ENCODE results near the gene DAZAP2. TPM values are rescaled to one million over a fixed set of nuclear protein-coding genes. Genes with fewer than 3 reads are reported as not detected.

DAZAP2 gene
- total RNA-seq, 4 donors from 2014 or later, result 172 to 424 (median 256) TPM

DNA sequence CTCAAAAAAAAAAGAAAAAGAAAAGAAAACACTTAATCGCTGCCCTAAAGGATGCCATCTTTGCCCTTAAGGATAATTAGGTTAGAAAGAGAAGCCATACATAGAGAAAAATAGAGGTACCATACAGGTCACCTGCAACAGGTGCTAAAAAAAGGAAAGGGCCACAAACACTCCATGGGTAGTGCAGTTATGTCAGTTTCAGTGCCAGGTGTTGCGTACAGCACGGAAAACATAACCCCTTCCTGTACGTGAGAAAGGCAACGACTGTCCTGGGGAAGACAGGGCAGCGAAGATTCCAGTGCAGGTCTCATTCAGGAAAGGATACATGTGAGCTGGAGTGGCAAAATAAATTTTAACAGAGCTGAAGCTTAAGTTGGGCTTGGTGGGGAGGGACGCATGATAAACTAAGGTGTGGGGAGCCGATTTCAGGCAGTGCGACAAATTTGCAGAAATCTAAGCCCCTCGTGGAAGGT lies 553 bp upstream of the DAZAP2 start:
- 5 to 7% methylated on average over 10 of the region's 10 CpGs for WGBS, 2 donors
- TF ChIP-seq POLR2A (IDR thresholded peaks at IDR 0.05), result no peak
- TF ChIP-seq, protein P1, sequence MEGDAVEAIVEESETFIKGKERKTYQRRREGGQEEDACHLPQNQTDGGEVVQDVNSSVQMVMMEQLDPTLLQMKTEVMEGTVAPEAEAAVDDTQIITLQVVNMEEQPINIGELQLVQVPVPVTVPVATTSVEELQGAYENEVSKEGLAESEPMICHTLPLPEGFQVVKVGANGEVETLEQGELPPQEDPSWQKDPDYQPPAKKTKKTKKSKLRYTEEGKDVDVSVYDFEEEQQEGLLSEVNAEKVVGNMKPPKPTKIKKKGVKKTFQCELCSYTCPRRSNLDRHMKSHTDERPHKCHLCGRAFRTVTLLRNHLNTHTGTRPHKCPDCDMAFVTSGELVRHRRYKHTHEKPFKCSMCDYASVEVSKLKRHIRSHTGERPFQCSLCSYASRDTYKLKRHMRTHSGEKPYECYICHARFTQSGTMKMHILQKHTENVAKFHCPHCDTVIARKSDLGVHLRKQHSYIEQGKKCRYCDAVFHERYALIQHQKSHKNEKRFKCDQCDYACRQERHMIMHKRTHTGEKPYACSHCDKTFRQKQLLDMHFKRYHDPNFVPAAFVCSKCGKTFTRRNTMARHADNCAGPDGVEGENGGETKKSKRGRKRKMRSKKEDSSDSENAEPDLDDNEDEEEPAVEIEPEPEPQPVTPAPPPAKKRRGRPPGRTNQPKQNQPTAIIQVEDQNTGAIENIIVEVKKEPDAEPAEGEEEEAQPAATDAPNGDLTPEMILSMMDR (IDR thresholded peaks at IDR 0.05), result no peak
- peak; percentile 20 to 86 for DNase-seq (ENCODE audit: low spot score in 2 of 2)
- intact Hi-C loops (cut with DNase I; ENCODE audit: low total_unique reads), result no loop called here
- H3K4me3 ChIP-seq (ENCODE audit: low read depth, poor library complexity, severe bottlenecking), result peak overlapping the region; percentile 17

DNA sequence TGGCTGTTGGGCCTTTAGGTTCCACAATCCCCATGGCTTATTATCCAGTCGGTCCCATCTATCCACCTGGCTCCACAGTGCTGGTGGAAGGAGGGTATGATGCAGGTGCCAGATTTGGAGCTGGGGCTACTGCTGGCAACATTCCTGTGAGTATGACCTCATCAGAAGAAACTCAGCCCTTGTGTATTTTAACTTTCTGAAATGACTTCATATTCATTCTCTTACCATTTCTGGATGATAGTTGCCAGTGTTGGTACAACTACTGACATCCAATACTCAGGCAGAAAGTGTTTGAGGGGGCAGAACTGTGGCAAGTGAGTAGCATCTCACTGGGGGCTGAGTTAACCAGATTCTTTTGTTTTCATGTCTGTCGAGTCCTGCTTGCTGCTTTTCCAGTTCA lies 2.3 kb downstream of the DAZAP2 start:
- 53 to 67% methylated on average over 2 of the region's 2 CpGs for WGBS, 2 donors
- no peak for DNase-seq (ENCODE audit: low spot score in 2 of 2)
- intact Hi-C loops (cut with DNase I; ENCODE audit: low total_unique reads), result no loop called here
- H3K4me3 ChIP-seq (ENCODE audit: low read depth, poor library complexity, severe bottlenecking), result no peak overlapping the region
- no peak for TF ChIP-seq POLR2A (IDR thresholded peaks at IDR 0.05)
- TF ChIP-seq, protein P1 (IDR thresholded peaks at IDR 0.05), result no peak

DNA sequence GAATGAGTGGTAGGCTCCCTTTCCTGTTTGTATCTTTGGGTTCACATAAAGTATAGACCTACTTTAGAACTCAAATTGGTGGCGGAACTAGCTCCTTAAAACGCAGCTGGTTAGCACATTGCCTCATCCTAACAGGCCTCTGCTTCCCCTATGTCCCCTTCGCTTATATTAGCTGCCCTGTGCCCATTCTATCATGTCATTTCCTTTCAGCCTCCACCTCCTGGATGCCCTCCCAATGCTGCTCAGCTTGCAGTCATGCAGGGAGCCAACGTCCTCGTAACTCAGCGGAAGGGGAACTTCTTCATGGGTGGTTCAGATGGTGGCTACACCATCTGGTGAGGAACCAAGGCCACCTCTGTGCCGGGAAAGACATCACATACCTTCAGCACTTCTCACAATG lies 3.5 kb downstream of the DAZAP2 start:
- no peak for DNase-seq (ENCODE audit: low spot score in 2 of 2)
- TF ChIP-seq POLR2A (IDR thresholded peaks at IDR 0.05), result no peak
- TF ChIP-seq, protein P1 (IDR thresholded peaks at IDR 0.05), result no peak
- no peak overlapping the region for H3K4me3 ChIP-seq (ENCODE audit: low read depth, poor library complexity, severe bottlenecking)
- intact Hi-C loops (cut with DNase I; ENCODE audit: low total_unique reads), result no loop called here
- WGBS, 2 donors, result 66 to 72% methylated on average over 7 of the region's 7 CpGs

DNA sequence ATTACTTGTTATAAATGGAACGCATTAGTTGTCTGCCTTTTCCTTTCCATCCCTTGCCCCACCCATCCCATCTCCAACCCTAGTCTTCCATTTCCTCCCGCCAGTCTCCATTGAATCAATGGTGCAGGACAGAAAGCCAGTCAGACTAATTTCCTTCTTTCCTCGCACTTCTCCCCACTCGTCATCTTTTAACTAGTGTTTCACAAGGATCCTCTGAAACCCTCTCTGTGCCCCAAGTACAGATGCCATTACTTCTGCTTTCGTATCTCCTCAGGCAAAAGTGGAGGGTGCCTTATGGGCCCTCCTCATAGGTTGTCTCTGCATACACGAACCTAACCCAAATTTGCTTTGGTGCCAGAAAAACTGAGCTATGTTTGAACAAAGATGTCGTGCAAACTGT lies 4.2 kb downstream of the DAZAP2 start:
- no peak for DNase-seq (ENCODE audit: low spot score in 2 of 2)
- H3K4me3 ChIP-seq (ENCODE audit: low read depth, poor library complexity, severe bottlenecking), result no peak overlapping the region
- intact Hi-C loops (cut with DNase I; ENCODE audit: low total_unique reads), result no loop called here
- 60 to 69% methylated on average over 7 of the region's 7 CpGs for WGBS, 2 donors
- TF ChIP-seq, protein P1 (IDR thresholded peaks at IDR 0.05), result no peak
- TF ChIP-seq POLR2A (IDR thresholded peaks at IDR 0.05), result no peak

DNA sequence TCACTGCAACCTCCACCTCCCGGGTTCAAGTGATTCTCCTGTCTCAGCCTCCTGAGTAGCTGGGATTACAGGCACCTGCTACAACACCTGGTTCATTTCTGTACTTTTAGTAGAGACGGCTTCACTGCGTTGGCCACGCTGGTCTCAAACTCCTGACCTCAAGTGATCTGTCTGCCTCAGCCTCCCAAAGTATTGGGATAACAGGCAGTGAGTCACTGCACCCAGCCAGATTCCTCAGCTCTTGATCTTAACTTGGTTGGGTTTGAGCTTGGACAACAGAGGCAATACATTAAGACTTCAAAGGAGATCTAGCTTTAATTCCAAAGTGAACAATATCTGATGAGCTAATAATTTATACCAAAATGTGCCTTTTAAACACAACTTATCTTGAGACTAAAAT lies 5.6 kb downstream of the DAZAP2 start:
- DNase-seq (ENCODE audit: low spot score in 2 of 2), result no peak
- H3K4me3 ChIP-seq (ENCODE audit: low read depth, poor library complexity, severe bottlenecking), result no peak overlapping the region
- intact Hi-C loops (cut with DNase I; ENCODE audit: low total_unique reads), result no loop called here
- no peak for TF ChIP-seq POLR2A (IDR thresholded peaks at IDR 0.05)
- TF ChIP-seq, protein P1 (IDR thresholded peaks at IDR 0.05), result no peak
- 70 to 91% methylated on average over 4 of the region's 4 CpGs for WGBS, 2 donors
